Measurements from ENCODE around the gene RNF113B. TPM values are rescaled to one million over a fixed set of nuclear protein-coding genes. Genes with fewer than 3 reads are reported as not detected.
A peak's percentile ranks its signal among the peaks of the same experiment; 100 is the strongest.

The RNF113B gene
- total and polyA plus RNA-seq, 2 of the 13 experiments (the other 11 are each of a cell fraction or from before 2014, with no cell fraction given): not detected

GRCh38 chr13:98144801-98145350 is 32.2 kb downstream of the RNF113B start (continued):
- TF ChIP-seq CREM (IDR thresholded peaks at IDR 0.05) (no peak; the same call in 1 of the 2 replicates), CREM (CRISPR knock-in tag; IDR thresholded peaks at IDR 0.05) (no peak), ZNF678 (CRISPR knock-in tag; IDR thresholded peaks at IDR 0.05) (no peak), TP53 (CRISPR knock-in tag; conservative IDR thresholded peaks at IDR 0.05) (no peak), FOXA1 (IDR thresholded peaks at IDR 0.05) (no peak), FOXA1 (CRISPR knock-in tag; IDR thresholded peaks at IDR 0.05) (no peak), NFIC (IDR thresholded peaks at IDR 0.05; ENCODE audit: low read length) (no peak), EED (CRISPR knock-in tag; IDR thresholded peaks at IDR 0.05) (no peak), ONECUT2 (CRISPR knock-in tag; IDR thresholded peaks at IDR 0.05) (no peak), AGO1 (IDR thresholded peaks at IDR 0.05; ENCODE audit: low read depth, low read length, poor library complexity, severe bottlenecking) (no peak), ZNF275 (CRISPR knock-in tag; IDR thresholded peaks at IDR 0.05; ENCODE audit: borderline replicate concordance) (no peak), HDAC6 (IDR thresholded peaks at IDR 0.05; ENCODE audit: low read depth, low read length) (no peak), ZSCAN29 (CRISPR knock-in tag; conservative IDR thresholded peaks at IDR 0.05) (no peak), MAFK (conservative IDR thresholded peaks at IDR 0.05 in 1 of 2, IDR thresholded peaks at IDR 0.05 in 1 of 2; ENCODE audit: low read length in 2 of 2) (no peak), ZMYM2 (CRISPR knock-in tag; IDR thresholded peaks at IDR 0.05) (0 out of 2 replicates have a peak, but pooled peaks have one; percentile 36), SNRNP70 (IDR thresholded peaks at IDR 0.05; ENCODE audit: low read depth, low read length) (no peak), HBP1 (CRISPR knock-in tag; IDR thresholded peaks at IDR 0.05; ENCODE audit: low read depth) (peak; percentile 72; the same call in 1 of the 2 replicates), TBL1XR1 (IDR thresholded peaks at IDR 0.05; ENCODE audit: borderline replicate concordance, low read length, partially characterized antibody) (no peak), ZNF792 (CRISPR knock-in tag; IDR thresholded peaks at IDR 0.05) (no peak), ELK4 (CRISPR knock-in tag; IDR thresholded peaks at IDR 0.05; ENCODE audit: borderline replicate concordance) (no peak), CHCHD3 (CRISPR knock-in tag; IDR thresholded peaks at IDR 0.05) (no peak), GATAD2A (CRISPR knock-in tag; IDR thresholded peaks at IDR 0.05) (peak; percentile 37; the same call in 1 of the 2 replicates), SRSF4 (IDR thresholded peaks at IDR 0.05; ENCODE audit: low read depth, low read length, poor library complexity, severe bottlenecking) (no peak), FOSL2 (CRISPR knock-in tag; IDR thresholded peaks at IDR 0.05) (peak; percentile 17; the same call in 1 of the 2 replicates), NFYB (CRISPR knock-in tag; IDR thresholded peaks at IDR 0.05) (no peak), FOXM1 (CRISPR knock-in tag; IDR thresholded peaks at IDR 0.05) (no peak), TFDP2 (CRISPR knock-in tag; IDR thresholded peaks at IDR 0.05) (no peak), RFXANK (CRISPR knock-in tag; IDR thresholded peaks at IDR 0.05) (no peak), RNF2 (conservative IDR thresholded peaks at IDR 0.05; ENCODE audit: low read depth) (no peak), BCL6 (CRISPR knock-in tag; IDR thresholded peaks at IDR 0.05) (peak; percentile 36; the same call in 1 of the 2 replicates)
